Measurements from ENCODE around the gene BOC.

Gene BOC

DNA sequence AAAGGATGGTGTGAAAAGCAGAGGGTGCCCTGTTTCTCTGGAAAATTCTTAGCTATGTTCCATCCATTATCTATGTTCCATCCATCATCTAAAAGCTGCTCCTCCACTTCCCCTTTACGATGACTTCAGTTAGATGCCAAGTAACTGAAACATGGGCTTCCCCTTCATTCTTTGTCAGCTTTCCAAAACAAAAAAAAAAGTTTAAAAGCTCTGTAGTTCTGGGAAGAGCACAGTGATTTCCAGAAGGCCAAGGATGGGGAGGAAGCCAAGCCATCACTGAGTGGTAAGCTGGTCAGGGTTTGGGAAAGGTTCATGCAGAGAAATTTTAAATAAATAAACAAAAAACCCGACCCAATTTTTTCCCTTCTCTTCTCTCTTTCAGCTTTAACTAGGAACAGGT is 118.4 kb downstream of the BOC start:
- no peaks in the 10 kb centered on the region for H3K27me3 ChIP-seq (ENCODE audit: control insufficient read depth, insufficient read depth, low read length)
- H3K9me3 ChIP-seq (ENCODE audit: control insufficient read depth, low read length), result no peaks in the 10 kb centered on the region
- H3K36me3 ChIP-seq (ENCODE audit: control insufficient read depth, insufficient read depth, low read length), result no peaks in the 10 kb centered on the region
- no peak overlapping the region for H3K4me3 ChIP-seq (ENCODE audit: low read length)
- no peak overlapping the region for H3K9ac ChIP-seq (ENCODE audit: low read length)
- no peaks in the 10 kb centered on the region for H3K4me1 ChIP-seq (ENCODE audit: control insufficient read depth, insufficient read depth, low read length)

DNA sequence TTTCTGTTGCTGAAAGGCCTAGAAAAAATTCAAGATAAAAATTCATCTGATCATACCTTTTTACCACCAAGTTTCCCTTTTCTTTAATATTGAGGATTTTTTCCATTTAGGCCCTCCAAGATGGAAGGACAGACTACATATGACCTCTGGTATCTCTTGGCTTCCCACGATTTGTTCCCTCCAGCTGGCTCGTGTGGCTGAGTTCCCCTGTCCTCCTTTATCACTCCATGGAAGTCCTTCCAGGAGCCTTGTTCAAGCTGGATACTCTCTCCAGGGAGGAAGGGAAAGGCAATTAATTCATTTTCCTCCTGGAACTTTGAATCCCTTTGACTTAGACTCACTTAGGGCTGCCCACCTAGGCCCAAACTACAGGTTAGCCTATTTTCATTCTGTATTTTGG is 119.4 kb downstream of the BOC start:
- Histone ChIP-seq H3K27me3 (ENCODE audit: control insufficient read depth, insufficient read depth, low read length) (no peaks in the 10 kb centered on the region), H3K9me3 (ENCODE audit: control insufficient read depth, low read length) (no peaks in the 10 kb centered on the region), H3K9ac (ENCODE audit: low read length) (no peak overlapping the region), H3K4me3 (ENCODE audit: low read length) (no peak overlapping the region), H3K36me3 (ENCODE audit: control insufficient read depth, insufficient read depth, low read length) (no peaks in the 10 kb centered on the region), H3K4me1 (ENCODE audit: control insufficient read depth, insufficient read depth, low read length) (no peaks in the 10 kb centered on the region)

DNA sequence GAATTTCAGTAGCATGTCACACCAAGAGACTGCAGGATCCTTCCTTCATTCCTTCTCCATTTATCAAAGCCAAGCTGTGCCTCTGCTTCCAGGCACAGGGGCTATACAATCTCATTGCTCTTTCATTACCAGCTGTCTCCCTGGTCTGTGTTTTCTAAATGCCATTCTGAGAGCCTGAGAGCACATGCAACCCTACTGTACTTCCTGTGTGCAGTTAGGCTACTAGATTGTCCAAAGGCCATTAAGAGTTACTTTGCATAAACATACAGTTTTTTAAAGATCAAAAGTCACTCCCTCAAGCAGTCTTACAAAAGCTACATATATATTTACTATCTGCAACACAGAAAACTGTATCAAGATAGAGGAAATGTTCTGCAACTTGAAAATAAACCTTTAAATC is 119.8 kb downstream of the BOC start:
- H3K27me3 ChIP-seq (ENCODE audit: control insufficient read depth, insufficient read depth, low read length), result no peaks in the 10 kb centered on the region
- H3K9me3 ChIP-seq (ENCODE audit: control insufficient read depth, low read length), result no peaks in the 10 kb centered on the region
- H3K36me3 ChIP-seq (ENCODE audit: control insufficient read depth, insufficient read depth, low read length), result no peaks in the 10 kb centered on the region
- no peak overlapping the region for H3K4me3 ChIP-seq (ENCODE audit: low read length)
- H3K4me1 ChIP-seq (ENCODE audit: control insufficient read depth, insufficient read depth, low read length), result no peaks in the 10 kb centered on the region
- H3K9ac ChIP-seq (ENCODE audit: low read length), result no peak overlapping the region
